Stimulated activated CD4-positive, alpha-beta T cell treated with anti-CD3 and anti-CD28 coated beads, Interleukin-12 subunit alpha, Interleukin-12 subunit beta, amount 100 ng/mL, for 24 hours (primary cell): ENCODE measurements around the gene TEX51.

Experiments used
- DNase-seq, 2 experiments: peaks; one replicate each; pipeline ENCODE4 v3.0.0-alpha.2; 2020; ENCODE audit warnings: low read depth in 2 of 2

The TEX51 gene

DNA sequence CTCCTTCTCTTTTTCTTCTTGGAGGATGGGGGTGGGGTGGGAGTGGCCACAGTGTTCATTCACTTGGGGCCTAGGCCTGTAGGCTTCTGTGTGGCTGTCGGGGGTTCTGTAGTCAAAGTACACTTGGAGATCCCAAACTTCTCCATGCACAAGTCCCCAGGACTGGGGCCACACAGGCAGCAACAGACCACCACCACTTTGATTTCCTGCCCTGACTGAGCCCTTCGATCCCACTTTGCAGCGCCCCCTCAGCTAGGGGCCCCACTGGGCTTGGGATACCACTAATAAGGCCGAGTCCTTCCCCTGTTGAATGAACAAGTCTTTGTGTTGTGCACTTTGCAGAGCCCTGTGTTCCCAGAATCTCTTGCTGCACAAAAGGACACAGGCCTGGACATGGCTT lies 5.5 kb upstream of the TEX51 start:
- DNase-seq: no peak

DNA sequence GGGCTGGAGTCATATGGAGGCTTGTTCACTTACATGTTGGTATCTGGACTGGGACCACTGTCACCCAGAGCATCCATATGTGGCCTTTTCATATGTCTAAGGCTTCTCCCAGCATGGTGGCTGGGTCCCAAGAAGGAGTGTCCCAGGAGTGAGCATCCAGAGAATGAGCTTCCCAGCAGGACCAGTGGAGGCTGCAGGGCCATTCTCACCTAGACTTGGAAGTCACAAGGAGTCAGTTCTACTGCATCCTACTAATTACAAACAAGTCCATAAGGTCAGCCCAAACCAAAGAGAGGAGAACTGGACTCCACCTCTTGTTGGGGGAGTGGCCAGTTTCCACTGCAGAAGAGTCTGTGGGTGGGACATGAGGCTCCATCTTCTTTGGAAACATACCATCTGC lies 5.1 kb upstream of the TEX51 start:
- DNase-seq: no peak

DNA sequence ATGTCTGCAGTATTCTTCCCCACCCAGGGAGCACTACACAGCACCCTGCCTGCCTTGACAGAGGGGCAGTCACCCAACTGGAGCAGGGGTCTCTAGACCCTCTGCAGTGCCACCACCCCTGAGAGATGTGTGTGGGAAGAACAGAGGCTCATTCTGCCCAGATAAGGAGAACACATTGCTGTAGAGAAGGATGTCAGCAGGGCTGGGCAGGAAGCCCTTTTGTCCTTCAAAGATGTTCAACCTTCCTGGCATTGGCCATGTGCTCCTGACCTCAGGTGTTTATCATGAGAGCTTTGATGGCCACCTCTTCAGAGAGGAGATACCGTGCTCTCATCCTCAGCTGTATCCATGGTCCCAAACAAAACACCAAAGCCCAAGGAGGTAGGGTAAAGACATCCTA lies 4.6 kb upstream of the TEX51 start:
- no peak for DNase-seq

DNA sequence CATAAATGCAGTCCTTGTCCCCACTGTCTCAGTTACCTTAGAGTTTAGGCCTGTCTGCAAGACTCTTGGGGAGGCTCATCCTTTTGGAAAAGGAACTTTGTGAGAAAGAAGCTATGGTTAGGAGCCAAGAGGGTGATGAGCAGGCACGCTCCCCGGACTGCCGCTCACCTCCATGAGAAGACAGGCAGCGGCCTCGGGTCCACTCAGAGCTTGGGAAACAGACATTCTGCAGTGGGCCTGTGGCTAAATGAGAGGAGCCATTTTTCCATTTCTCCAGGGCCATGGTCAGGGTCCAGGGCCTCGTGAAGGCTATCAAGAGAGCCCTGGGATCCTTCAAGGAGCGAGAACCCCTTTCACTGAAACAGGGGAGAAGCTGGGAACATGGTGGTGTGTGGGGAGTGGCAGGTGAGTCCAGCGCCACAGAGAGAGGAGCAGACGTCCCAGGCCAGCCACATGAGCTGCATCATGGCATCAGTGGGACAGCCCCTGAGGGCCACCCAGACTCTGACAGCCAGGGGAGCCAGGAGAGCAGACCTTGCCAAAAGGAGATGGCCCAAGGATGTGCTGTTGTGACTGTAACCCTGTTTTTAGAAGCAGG lies 4.0 kb upstream of the TEX51 start:
- DNase-seq: no peak

DNA sequence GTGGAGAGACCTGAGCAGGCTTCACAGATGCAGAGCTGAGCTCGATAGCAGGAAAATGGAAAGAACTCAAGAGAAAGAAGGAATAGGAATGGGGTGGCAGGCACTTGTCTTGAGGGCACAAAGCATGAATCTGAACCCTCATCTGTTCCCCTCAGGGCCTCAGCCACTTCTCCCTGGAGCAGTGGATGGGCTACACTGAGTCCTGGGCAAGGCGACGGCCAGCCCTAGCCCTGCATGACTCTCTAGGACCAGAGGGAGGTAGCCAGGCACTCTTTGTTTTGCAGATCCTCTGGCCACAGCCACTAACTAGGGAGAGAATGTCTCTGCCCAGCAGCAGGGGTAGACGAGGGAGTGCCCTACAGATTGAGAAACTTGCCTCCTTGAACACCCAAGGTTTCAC lies 3.4 kb upstream of the TEX51 start:
- no peak for DNase-seq

DNA sequence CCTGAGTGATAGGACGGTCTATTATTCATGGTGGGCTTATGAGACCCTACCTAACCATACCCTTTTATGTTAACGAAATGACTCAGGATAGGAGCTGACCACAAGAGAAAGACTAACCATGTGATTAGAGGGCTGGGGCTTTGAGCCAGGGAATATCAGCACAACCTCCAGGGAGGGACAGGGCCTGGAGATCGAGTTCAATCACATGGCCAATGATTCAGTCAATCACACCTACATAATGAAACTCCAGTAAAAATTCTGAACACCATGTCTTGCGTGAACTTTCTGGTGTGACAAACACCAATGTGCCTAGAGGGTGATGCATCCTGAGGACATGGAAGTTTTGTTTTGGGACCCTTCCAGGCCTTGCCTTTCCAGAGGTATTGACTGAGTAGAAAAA lies 2.2 kb upstream of the TEX51 start:
- DNase-seq: no peak

GRCh38 chr2:126899616-126900185 lies 1.0 kb downstream of the TEX51 start:
- no peak for DNase-seq

- no peak for DNase-seq
Observed at GRCh38 chr2:126900646-126901319, 2.1 kb downstream of the TEX51 start.

GRCh38 chr2:126901459-126901858 lies 2.8 kb downstream of the TEX51 start:
- no peak for DNase-seq

- no peak for DNase-seq
Observed at GRCh38 chr2:126902152-126902835, 3.6 kb downstream of the TEX51 start.

GRCh38 chr2:126902859-126903258 lies 4.2 kb downstream of the TEX51 start:
- DNase-seq: no peak

DNA sequence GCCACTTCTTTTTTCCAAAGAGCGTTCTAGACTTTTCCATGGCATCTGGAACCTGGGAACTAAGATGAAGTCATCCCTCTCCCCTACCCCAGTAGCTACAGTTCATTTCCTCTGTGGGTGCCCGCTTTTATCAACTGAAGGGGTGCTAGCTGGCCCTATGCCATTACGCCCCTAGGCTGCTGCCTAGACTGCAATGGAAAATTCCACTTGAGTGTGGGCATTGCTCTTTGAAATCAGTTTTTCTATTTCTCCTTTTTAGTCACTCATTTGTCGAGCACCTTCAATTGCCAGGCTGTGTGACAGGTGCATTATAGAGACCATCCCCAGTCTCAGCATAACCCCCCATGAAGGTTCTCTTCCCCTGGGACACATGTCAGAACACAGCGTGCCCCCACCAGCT lies 7.3 kb downstream of the TEX51 start:
- DNase-seq: no peak

- no peak for DNase-seq
Observed at GRCh38 chr2:126906781-126907180, 8.1 kb downstream of the TEX51 start.

- no peak for DNase-seq
Observed at GRCh38 chr2:126907671-126908070, 9.0 kb downstream of the TEX51 start.

DNA sequence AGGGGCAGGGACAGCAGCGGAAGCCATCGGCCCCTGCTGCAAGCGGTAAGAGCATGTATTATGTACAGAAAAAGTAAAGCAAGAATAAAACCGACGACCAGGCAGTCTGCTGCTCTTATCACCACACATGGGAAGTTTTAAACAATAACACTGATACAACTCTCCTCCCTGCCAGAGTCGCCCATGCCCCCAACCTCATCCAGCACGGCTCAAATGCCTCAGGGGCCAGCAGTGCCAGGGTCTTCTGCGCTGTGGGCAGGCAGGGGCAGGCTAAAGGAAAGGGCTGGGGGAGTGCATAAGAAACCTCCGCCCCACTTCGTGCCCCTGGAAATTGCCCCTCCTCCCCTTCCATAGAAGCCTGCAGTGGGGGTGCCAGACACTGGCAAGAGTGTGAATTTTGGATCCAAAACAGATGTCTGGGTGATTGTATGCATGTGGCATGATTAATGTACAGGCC lies 10.1 kb downstream of the TEX51 start:
- no peak for DNase-seq

GRCh38 chr2:126909366-126909765 lies 10.7 kb downstream of the TEX51 start:
- no peak for DNase-seq

GRCh38 chr2:126909781-126910180 lies 11.1 kb downstream of the TEX51 start:
- no peak for DNase-seq

- no peak for DNase-seq
Observed at GRCh38 chr2:126910637-126911036, 11.9 kb downstream of the TEX51 start.

GRCh38 chr2:126911111-126911796 lies 12.6 kb downstream of the TEX51 start:
- DNase-seq: no peak

DNA sequence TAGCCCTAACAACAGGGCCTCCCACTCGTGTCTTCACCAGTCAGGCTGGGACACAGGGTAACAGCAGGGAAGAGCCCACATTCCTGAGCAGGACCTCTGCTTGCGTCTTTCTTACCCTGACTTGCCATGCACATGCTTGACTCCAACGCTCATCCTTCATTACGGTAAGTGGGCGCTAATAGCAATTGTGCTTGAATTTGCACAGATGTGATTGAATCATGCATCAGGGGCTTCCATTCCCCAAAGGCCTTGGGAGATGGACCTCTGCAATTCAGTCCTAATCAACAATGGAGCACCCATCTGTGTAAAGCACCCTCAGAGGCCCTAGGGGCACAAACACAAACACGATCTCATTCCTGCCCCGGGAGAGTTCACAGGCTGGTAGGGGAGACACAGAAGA lies 13.5 kb downstream of the TEX51 start:
- no peak for DNase-seq

- no peak for DNase-seq
Observed at GRCh38 chr2:126913329-126913728, 14.6 kb downstream of the TEX51 start.

- no peak for DNase-seq
Observed at GRCh38 chr2:126913881-126914615, 15.4 kb downstream of the TEX51 start.
